ENCODE measurements around the gene SLC35F3. TPM values are rescaled to one million over a fixed set of nuclear protein-coding genes. Genes with fewer than 3 reads are reported as not detected.

SLC35F3 gene
- total and polyA plus RNA-seq, 9 of the 15 experiments (the other 6 are each of a cell fraction or from before 2014, with no cell fraction given), result 0.04 to 0.07 (median 0.04) TPM; not detected in 6

GRCh38 chr1:234372011-234372757 lies 467.7 kb downstream of the SLC35F3 start (continued):
- TF ChIP-seq CEBPG (CRISPR knock-in tag; IDR thresholded peaks at IDR 0.05) (no peak), CEBPG (tag; conservative IDR thresholded peaks at IDR 0.05 in 1 of 2, IDR thresholded peaks at IDR 0.05 in 1 of 2) (peak; percentile 90 to 93), FOSL1 (tag; conservative IDR thresholded peaks at IDR 0.05) (no peak), ZNF212 (CRISPR knock-in tag; IDR thresholded peaks at IDR 0.05) (0 out of 2 replicates have a peak, but pooled peaks have one; percentile 49), CEBPB (tag; IDR thresholded peaks at IDR 0.05) (peak; percentile 81), FOXJ2 (tag; IDR thresholded peaks at IDR 0.05) (0 out of 2 replicates have a peak, but pooled peaks have one; percentile 29), TFAM (CRISPR knock-in tag; conservative IDR thresholded peaks at IDR 0.05) (no peak), PHB2 (IDR thresholded peaks at IDR 0.05; ENCODE audit: low read depth) (no peak), ARID4B (CRISPR knock-in tag; IDR thresholded peaks at IDR 0.05) (no peak), MCM2 (IDR thresholded peaks at IDR 0.05; ENCODE audit: low read depth) (no peak), PTTG1 (tag; IDR thresholded peaks at IDR 0.05; ENCODE audit: low read depth) (no peak), HDAC2 (IDR thresholded peaks at IDR 0.05) (0 out of 2 replicates have a peak, but pooled peaks have one; percentile 11), ZNF696 (CRISPR knock-in tag; conservative IDR thresholded peaks at IDR 0.05) (0 out of 2 replicates have a peak, but pooled peaks have one; percentile 25), ZNF134 (CRISPR knock-in tag; conservative IDR thresholded peaks at IDR 0.05) (no peak), POLR2H (tag; IDR thresholded peaks at IDR 0.05; ENCODE audit: low read depth) (no peak; the same call in 1 of the 2 replicates), GTF2F1 (IDR thresholded peaks at IDR 0.05; ENCODE audit: low read depth, low read length) (no peak), POLR2G (IDR thresholded peaks at IDR 0.05; ENCODE audit: low read depth, low read length) (no peak)
- TF ChIP-seq, protein P1, sequence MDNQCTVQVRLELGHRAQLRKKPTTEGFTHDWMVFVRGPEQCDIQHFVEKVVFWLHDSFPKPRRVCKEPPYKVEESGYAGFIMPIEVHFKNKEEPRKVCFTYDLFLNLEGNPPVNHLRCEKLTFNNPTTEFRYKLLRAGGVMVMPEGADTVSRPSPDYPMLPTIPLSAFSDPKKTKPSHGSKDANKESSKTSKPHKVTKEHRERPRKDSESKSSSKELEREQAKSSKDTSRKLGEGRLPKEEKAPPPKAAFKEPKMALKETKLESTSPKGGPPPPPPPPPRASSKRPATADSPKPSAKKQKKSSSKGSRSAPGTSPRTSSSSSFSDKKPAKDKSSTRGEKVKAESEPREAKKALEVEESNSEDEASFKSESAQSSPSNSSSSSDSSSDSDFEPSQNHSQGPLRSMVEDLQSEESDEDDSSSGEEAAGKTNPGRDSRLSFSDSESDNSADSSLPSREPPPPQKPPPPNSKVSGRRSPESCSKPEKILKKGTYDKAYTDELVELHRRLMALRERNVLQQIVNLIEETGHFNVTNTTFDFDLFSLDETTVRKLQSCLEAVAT (IDR thresholded peaks at IDR 0.05), result no peak
- TF ChIP-seq, protein P2, sequence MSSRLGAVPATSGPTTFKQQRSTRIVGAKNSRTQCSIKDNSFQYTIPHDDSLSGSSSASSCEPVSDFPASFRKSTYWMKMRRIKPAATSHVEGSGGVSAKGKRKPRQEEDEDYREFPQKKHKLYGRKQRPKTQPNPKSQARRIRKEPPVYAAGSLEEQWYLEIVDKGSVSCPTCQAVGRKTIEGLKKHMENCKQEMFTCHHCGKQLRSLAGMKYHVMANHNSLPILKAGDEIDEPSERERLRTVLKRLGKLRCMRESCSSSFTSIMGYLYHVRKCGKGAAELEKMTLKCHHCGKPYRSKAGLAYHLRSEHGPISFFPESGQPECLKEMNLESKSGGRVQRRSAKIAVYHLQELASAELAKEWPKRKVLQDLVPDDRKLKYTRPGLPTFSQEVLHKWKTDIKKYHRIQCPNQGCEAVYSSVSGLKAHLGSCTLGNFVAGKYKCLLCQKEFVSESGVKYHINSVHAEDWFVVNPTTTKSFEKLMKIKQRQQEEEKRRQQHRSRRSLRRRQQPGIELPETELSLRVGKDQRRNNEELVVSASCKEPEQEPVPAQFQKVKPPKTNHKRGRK (tag; IDR thresholded peaks at IDR 0.05), result peak; percentile 7; the same call in 1 of the 2 replicates
- TF ChIP-seq, protein P3, sequence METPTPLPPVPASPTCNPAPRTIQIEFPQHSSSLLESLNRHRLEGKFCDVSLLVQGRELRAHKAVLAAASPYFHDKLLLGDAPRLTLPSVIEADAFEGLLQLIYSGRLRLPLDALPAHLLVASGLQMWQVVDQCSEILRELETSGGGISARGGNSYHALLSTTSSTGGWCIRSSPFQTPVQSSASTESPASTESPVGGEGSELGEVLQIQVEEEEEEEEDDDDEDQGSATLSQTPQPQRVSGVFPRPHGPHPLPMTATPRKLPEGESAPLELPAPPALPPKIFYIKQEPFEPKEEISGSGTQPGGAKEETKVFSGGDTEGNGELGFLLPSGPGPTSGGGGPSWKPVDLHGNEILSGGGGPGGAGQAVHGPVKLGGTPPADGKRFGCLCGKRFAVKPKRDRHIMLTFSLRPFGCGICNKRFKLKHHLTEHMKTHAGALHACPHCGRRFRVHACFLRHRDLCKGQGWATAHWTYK (CRISPR knock-in tag; IDR thresholded peaks at IDR 0.05), result 0 out of 2 replicates have a peak, but pooled peaks have one; percentile 54

Measured in K562 (cell line).